Kidney epithelial cell (primary cell): ENCODE data around the gene SIGLEC5. TPM values are rescaled to one million over a fixed set of nuclear protein-coding genes. Genes with fewer than 3 reads are reported as not detected.
A peak's percentile ranks its signal among the peaks of the same experiment; 100 is the strongest.

Source experiments
- DNase-seq: peaks from one replicate; pipeline ENCODE4 v3.0.0-alpha.2; 2010; ENCODE audit warnings: low read depth
- H3K27me3 ChIP-seq: 2 replicates; pipeline ENCODE4 v1.6.0; 2011; ENCODE audit warnings: low read length; ENCODE audit not compliant: control insufficient read depth, insufficient read depth
- H3K36me3 ChIP-seq: 2 replicates; pipeline ENCODE4 v1.5.1; 2011; ENCODE audit warnings: low read length; ENCODE audit not compliant: control insufficient read depth, insufficient read depth
- H3K4me3 ChIP-seq: 2 replicates; pipeline ENCODE4 v1.5.1; 2011; ENCODE audit warnings: low read depth, mild to moderate bottlenecking, control low read depth, low read length
- CTCF ChIP-seq: IDR thresholded peaks from 2 replicates; pipeline ENCODE4 v1.5.1; 2011; ENCODE audit warnings: mild to moderate bottlenecking, moderate library complexity, low read length, control low read depth, inconsistent platforms; ENCODE audit not compliant: insufficient read depth, poor library complexity, severe bottlenecking
- total RNA-seq: library from RNA; depleted of rRNA; stranded (reverse); fragments of >200 nt; gene quantifications from 2 replicates; pipeline ENCODE4 v1.2.3, GENCODE V29; 2015

The SIGLEC5 gene
- total RNA-seq, 1 donor from 2014 or later, result not detected

DNA sequence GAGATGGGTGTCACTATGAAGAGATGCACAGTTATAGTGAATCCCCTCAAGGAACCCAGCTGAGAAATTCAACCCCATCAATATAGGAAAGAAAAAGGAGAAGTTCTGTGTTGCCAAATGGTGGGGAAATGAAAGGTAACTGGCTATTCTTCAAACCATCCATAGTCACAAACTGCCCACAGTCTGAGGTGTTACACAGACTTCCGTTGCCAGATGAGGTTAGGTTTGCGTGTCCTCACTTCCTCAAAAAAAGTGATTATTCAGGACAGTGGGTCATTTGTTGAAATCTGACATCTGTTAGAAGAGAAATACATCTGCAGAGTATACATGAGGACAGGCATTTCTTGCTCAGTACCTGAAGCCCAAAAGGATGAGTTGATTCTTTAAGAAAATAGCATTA is 9.0 kb downstream of the SIGLEC5 start:
- H3K27me3 ChIP-seq, result no peaks in the 10 kb centered on the region
- no peak overlapping the region for H3K4me3 ChIP-seq
- no peak for TF ChIP-seq CTCF
- no peak for DNase-seq
- no peaks in the 10 kb centered on the region for H3K36me3 ChIP-seq

GRCh38 chr19:51615991-51616390 is 14.2 kb downstream of the SIGLEC5 start:
- Histone ChIP-seq H3K27me3 (no peaks in the 10 kb centered on the region), H3K4me3 (no peak overlapping the region), H3K36me3 (no peaks in the 10 kb centered on the region)
- no peak for TF ChIP-seq CTCF
- DNase-seq, result no peak

- no peak for TF ChIP-seq CTCF
- H3K4me3 ChIP-seq, result no peak overlapping the region
- no peaks in the 10 kb centered on the region for H3K36me3 ChIP-seq
- no peak for DNase-seq
- no peaks in the 10 kb centered on the region for H3K27me3 ChIP-seq
Observed at GRCh38 chr19:51614789-51615188, 15.4 kb downstream of the SIGLEC5 start.

- DNase-seq, result no peak
- H3K36me3 ChIP-seq, result no peaks in the 10 kb centered on the region
- H3K27me3 ChIP-seq, result no peaks in the 10 kb centered on the region
- H3K4me3 ChIP-seq, result no peak overlapping the region
- TF ChIP-seq CTCF, result no peak
Observed at GRCh38 chr19:51610576-51610975, 19.6 kb downstream of the SIGLEC5 start.

- DNase-seq, result peak; percentile 16
- TF ChIP-seq CTCF, result peak; percentile 83
- H3K27me3 ChIP-seq, result no peaks in the 10 kb centered on the region
- no peak overlapping the region for H3K4me3 ChIP-seq
- H3K36me3 ChIP-seq, result no peaks in the 10 kb centered on the region
Observed at GRCh38 chr19:51607920-51608562, 22.2 kb downstream of the SIGLEC5 start.

DNA sequence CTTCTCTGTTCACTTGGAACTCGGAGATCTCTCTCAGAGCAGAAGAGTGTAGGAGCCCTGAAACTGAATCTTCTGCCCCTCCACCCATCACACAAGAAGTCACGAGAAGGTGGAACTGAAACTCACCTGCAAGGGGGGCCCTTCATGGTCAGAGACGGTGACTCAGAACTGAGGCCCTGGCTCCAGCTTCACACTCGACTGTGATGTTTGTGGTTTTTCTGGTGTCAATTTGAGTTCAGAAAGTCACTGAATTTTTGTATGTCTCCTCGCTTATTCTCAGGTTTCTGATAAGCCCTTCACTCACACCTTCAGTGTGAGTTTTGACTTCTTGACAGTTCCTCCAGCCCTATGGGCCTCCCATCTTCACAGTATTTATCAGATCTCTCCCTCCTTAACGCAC is 23.1 kb downstream of the SIGLEC5 start:
- Histone ChIP-seq H3K27me3 (peaks cover 1% of the 10 kb centered on the region), H3K4me3 (no peak overlapping the region), H3K36me3 (no peaks in the 10 kb centered on the region)
- no peak for TF ChIP-seq CTCF
- DNase-seq, result no peak
